WTC11 (cell line): ENCODE results near the gene IL17F. TPM values are rescaled to one million over a fixed set of nuclear protein-coding genes. Genes with fewer than 3 reads are reported as not detected.

Source experiments
- ATAC-seq: fragments of 200-7000 bp; cut with Tn5 transposase; 2 replicates; pipeline ENCODE4 v1.10.0; 2021; ENCODE audit warnings: mild to moderate bottlenecking, moderate library complexity
- CTCF ChIA-PET: fragments of 300-600 bp; sonication (Branson Sonifier 250); formaldehyde crosslinking; loops from one replicate; lab custom pipeline; 2021; ENCODE audit warnings: antibody characterized with exemption; lab: Charles Lee
- POLR2A ChIA-PET: fragments of 350-600 bp; sonication (Branson Sonifier 250); formaldehyde crosslinking; loops from one replicate; lab custom pipeline; 2021; ENCODE audit warnings: antibody characterized with exemption; lab: Charles Lee
- DNase-seq: peaks from one replicate; pipeline ENCODE4 v3.0.0; 2021; ENCODE audit warnings: low spot score
- H3K27ac Mint-ChIP-seq: 2 replicates; pipeline ENCODE4 v1.8.0; 2021; ENCODE audit warnings: mixed read lengths
- H3K27me3 Mint-ChIP-seq: 2 replicates; pipeline ENCODE4 v1.8.0; 2021; ENCODE audit warnings: low read depth, mild to moderate bottlenecking, moderate library complexity, mixed read lengths
- H3K36me3 Mint-ChIP-seq: 2 replicates; pipeline ENCODE4 v1.8.0; 2021; ENCODE audit warnings: mixed read lengths
- H3K4me1 Mint-ChIP-seq: 2 replicates; pipeline ENCODE4 v1.8.0; 2022; ENCODE audit warnings: mixed read lengths
- H3K4me3 Mint-ChIP-seq: 2 replicates; pipeline ENCODE4 v1.8.0; 2021; ENCODE audit warnings: mild to moderate bottlenecking, moderate library complexity, mixed read lengths
- H3K9me3 Mint-ChIP-seq: 2 replicates; pipeline ENCODE4 v1.8.0; 2021; ENCODE audit warnings: mixed read lengths
- AFF4 ChIP-seq: sonication (generic); formaldehyde crosslinking; IDR thresholded peaks from 2 replicates; pipeline ENCODE4 v1.8.1; 2023; ENCODE audit warnings: mild to moderate bottlenecking, missing genetic modification reagents, borderline replicate concordance
- IRF1 ChIP-seq: sonication (generic); formaldehyde crosslinking; IDR thresholded peaks from 2 replicates; pipeline ENCODE4 v1.8.0; 2023; ENCODE audit warnings: missing genetic modification reagents
- MLX ChIP-seq: sonication (generic); formaldehyde crosslinking; IDR thresholded peaks from 2 replicates; pipeline ENCODE4 v1.8.1; 2023; ENCODE audit warnings: mild to moderate bottlenecking, missing genetic modification reagents, moderate library complexity
- NFATC4 ChIP-seq: fragments of 250-450 bp; sonication (Bioruptor Pico); IDR thresholded peaks from 2 replicates; pipeline ENCODE4 v1.9.0; 2021; ENCODE audit warnings: mild to moderate bottlenecking
- OVOL2 ChIP-seq: fragments of 250-450 bp; sonication (Bioruptor Pico); IDR thresholded peaks from 2 replicates; pipeline ENCODE4 v1.9.0; 2021; ENCODE audit warnings: mild to moderate bottlenecking, borderline replicate concordance
- PRDM15 ChIP-seq: sonication (generic); formaldehyde crosslinking; IDR thresholded peaks from 2 replicates; pipeline ENCODE4 v1.8.0; 2022; ENCODE audit warnings: missing genetic modification reagents
- RORB ChIP-seq: fragments of 250-450 bp; sonication (Bioruptor Pico); IDR thresholded peaks from 2 replicates; pipeline ENCODE4 v1.9.0; 2021; ENCODE audit warnings: mild to moderate bottlenecking
- TEAD4 ChIP-seq: sonication (generic); formaldehyde crosslinking; IDR thresholded peaks from 2 replicates; pipeline ENCODE4 v1.8.0; 2022; ENCODE audit warnings: mild to moderate bottlenecking, missing genetic modification reagents
- ZBTB21 ChIP-seq: sonication (generic); formaldehyde crosslinking; IDR thresholded peaks from 2 replicates; pipeline ENCODE4 v1.8.1; 2023; ENCODE audit warnings: mild to moderate bottlenecking, missing genetic modification reagents, borderline replicate concordance
- ZBTB43 ChIP-seq: sonication (generic); formaldehyde crosslinking; IDR thresholded peaks from 2 replicates; pipeline ENCODE4 v1.8.1; 2023; ENCODE audit warnings: mild to moderate bottlenecking, missing genetic modification reagents
- ZNF263 ChIP-seq: sonication (generic); formaldehyde crosslinking; IDR thresholded peaks from 2 replicates; pipeline ENCODE4 v1.8.1; 2022; ENCODE audit warnings: low read depth, mild to moderate bottlenecking, moderate library complexity, missing genetic modification reagents
- ZNF425 ChIP-seq: fragments of 250-450 bp; sonication (Bioruptor Pico); conservative IDR thresholded peaks from 2 replicates; pipeline ENCODE4 v1.9.0; 2021; ENCODE audit warnings: mild to moderate bottlenecking
- ZNF512 ChIP-seq: sonication (generic); formaldehyde crosslinking; IDR thresholded peaks from 2 replicates; pipeline ENCODE4 v1.8.1; 2022; ENCODE audit warnings: missing genetic modification reagents, borderline replicate concordance
- total RNA-seq: library from RNA; stranded (reverse); gene quantifications from 3 replicates; pipeline ENCODE4 v1.2.3, GENCODE V29; 2021

Gene IL17F
- total RNA-seq, 1 experiment from 2014 or later = not detected

GRCh38 chr6:52207066-52207465 lies 37.2 kb downstream of the IL17F start:
- POLR2A ChIA-PET = no interaction called here
- Mint-ChIP-seq H3K27me3 (no peaks in the 10 kb centered on the region; the same call in 1 of the 2 replicates), H3K9me3 (peaks cover 11% of the 10 kb centered on the region), H3K4me3 (no peak overlapping the region), H3K36me3 (no peaks in the 10 kb centered on the region), H3K27ac (no peak overlapping the region)
- ATAC-seq (no peak), DNase-seq (no peak)
- CTCF ChIA-PET = interaction anchor here (0.6 to 1.0 kb wide), 2 partner anchors 43 to 84 kb away, joined by 3 read pairs; no protein-coding TSS in a partner anchor
- no peak for TF ChIP-seq PRDM15
- TF ChIP-seq ZNF512 = no peak
- no peak for TF ChIP-seq RORB
- TF ChIP-seq AFF4 = no peak
- TF ChIP-seq OVOL2 (CRISPR knock-in tag) = no peak
- no peak for TF ChIP-seq ZBTB21
- TF ChIP-seq ZNF263 (CRISPR knock-in tag) = no peak
- TF ChIP-seq MLX = no peak
- TF ChIP-seq IRF1 (CRISPR knock-in tag) = no peak
- no peak for TF ChIP-seq ZNF425 (CRISPR knock-in tag)
- no peak for TF ChIP-seq ZBTB43 (CRISPR knock-in tag)
- no peak for TF ChIP-seq NFATC4 (CRISPR knock-in tag)
- no peak for TF ChIP-seq TEAD4 (CRISPR knock-in tag)
- TF ChIP-seq, all 79 proteins: peak for 0
- peaks cover 6% of the 10 kb centered on the region for H3K4me1 Mint-ChIP-seq
